Measurements from ENCODE around the gene TBX1. TPM values are rescaled to one million over a fixed set of nuclear protein-coding genes. Genes with fewer than 3 reads are reported as not detected.

The TBX1 gene
- total and polyA plus RNA-seq, 2 of the 13 experiments (the other 11 are each of a cell fraction or from before 2014, with no cell fraction given), result not detected

DNA sequence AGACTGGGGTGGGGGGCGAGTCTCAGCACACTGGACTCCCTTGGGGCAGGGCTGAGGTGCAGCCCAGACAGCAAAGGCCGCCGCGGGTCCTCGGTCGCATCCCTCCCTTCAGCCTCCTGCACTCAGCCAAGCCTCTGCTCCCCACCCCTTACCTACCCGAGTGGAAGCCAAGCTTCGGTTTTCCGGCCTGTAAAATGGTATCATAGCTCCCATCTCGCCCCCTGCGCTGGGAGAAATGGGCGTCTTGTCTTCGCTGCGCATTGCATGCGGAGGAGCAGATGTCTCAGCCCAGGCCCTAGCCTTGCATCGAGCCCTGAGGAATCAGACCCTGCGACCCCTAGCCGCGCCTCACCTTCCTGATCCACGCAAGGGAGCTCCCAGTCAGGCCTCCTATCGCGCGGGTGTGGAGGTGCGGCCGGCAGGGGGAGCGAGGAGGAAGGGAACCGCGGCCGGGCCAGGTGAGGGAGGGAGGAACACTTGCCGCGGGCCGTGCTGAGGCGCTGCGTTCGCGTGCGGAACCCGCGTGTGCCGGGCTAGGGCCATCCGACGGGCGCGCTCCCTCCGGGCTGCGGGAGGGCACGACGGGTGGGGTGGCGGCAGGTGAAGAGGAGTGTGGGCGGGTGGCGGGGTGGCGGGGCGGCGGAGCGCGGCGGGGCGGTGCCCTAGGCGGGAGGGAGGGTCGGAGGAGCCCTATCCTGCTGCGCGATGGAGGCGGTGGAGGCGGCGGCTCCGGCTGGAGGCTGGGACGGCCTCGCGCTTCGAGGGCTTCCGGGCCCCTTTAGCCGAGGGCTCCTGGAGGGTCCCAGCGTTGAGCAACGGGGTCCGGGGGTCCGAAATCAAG, 4.1 kb upstream of the TBX1 start (continued):
- TF ChIP-seq, protein P1, sequence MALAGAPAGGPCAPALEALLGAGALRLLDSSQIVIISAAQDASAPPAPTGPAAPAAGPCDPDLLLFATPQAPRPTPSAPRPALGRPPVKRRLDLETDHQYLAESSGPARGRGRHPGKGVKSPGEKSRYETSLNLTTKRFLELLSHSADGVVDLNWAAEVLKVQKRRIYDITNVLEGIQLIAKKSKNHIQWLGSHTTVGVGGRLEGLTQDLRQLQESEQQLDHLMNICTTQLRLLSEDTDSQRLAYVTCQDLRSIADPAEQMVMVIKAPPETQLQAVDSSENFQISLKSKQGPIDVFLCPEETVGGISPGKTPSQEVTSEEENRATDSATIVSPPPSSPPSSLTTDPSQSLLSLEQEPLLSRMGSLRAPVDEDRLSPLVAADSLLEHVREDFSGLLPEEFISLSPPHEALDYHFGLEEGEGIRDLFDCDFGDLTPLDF (CRISPR knock-in tag; IDR thresholded peaks at IDR 0.05), result no peak
- TF ChIP-seq ZNF749 (CRISPR knock-in tag; IDR thresholded peaks at IDR 0.05; ENCODE audit: borderline replicate concordance), result no peak
- peak; percentile 61; the same call in 1 of the 2 replicates for TF ChIP-seq ZNF629 (CRISPR knock-in tag; conservative IDR thresholded peaks at IDR 0.05)
- TF ChIP-seq TP53 (CRISPR knock-in tag; conservative IDR thresholded peaks at IDR 0.05), result no peak
- no peak for TF ChIP-seq ZNF296 (CRISPR knock-in tag; conservative IDR thresholded peaks at IDR 0.05)
- TF ChIP-seq EZH2 (conservative IDR thresholded peaks at IDR 0.05; ENCODE audit: low read depth, low read length), result no peak
- no peak for TF ChIP-seq RBFOX2 (IDR thresholded peaks at IDR 0.05; ENCODE audit: low read depth, low read length)
- no peak for TF ChIP-seq JUNB (CRISPR knock-in tag; IDR thresholded peaks at IDR 0.05; ENCODE audit: borderline replicate concordance)
- no peak for TF ChIP-seq KAT2B (IDR thresholded peaks at IDR 0.05; ENCODE audit: borderline replicate concordance, low read depth, low read length)
- TF ChIP-seq ZNF335 (CRISPR knock-in tag; IDR thresholded peaks at IDR 0.05), result no peak
- TF ChIP-seq, protein P2, sequence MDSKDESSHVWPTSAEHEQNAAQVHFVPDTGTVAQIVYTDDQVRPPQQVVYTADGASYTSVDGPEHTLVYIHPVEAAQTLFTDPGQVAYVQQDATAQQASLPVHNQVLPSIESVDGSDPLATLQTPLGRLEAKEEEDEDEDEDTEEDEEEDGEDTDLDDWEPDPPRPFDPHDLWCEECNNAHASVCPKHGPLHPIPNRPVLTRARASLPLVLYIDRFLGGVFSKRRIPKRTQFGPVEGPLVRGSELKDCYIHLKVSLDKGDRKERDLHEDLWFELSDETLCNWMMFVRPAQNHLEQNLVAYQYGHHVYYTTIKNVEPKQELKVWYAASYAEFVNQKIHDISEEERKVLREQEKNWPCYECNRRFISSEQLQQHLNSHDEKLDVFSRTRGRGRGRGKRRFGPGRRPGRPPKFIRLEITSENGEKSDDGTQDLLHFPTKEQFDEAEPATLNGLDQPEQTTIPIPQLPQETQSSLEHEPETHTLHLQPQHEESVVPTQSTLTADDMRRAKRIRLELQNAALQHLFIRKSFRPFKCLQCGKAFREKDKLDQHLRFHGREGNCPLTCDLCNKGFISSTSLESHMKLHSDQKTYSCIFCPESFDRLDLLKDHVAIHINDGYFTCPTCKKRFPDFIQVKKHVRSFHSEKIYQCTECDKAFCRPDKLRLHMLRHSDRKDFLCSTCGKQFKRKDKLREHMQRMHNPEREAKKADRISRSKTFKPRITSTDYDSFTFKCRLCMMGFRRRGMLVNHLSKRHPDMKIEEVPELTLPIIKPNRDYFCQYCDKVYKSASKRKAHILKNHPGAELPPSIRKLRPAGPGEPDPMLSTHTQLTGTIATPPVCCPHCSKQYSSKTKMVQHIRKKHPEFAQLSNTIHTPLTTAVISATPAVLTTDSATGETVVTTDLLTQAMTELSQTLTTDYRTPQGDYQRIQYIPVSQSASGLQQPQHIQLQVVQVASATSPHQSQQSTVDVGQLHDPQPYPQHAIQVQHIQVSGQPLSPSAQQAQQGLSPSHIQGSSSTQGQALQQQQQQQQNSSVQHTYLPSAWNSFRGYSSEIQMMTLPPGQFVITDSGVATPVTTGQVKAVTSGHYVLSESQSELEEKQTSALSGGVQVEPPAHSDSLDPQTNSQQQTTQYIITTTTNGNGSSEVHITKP (CRISPR knock-in tag; IDR thresholded peaks at IDR 0.05; ENCODE audit: low read depth), result no peak
- TF ChIP-seq ZNF225 (CRISPR knock-in tag; IDR thresholded peaks at IDR 0.05), result no peak
- no peak for TF ChIP-seq SOX13 (IDR thresholded peaks at IDR 0.05)
- no peak for TF ChIP-seq SOX13 (CRISPR knock-in tag; conservative IDR thresholded peaks at IDR 0.05 in 1 of 2, IDR thresholded peaks at IDR 0.05 in 1 of 2)
- no peak for TF ChIP-seq SNRNP70 (IDR thresholded peaks at IDR 0.05; ENCODE audit: low read depth, low read length)
- no peak for TF ChIP-seq FOXM1 (CRISPR knock-in tag; IDR thresholded peaks at IDR 0.05)
- TF ChIP-seq MEF2D (CRISPR knock-in tag; IDR thresholded peaks at IDR 0.05), result no peak
- no peak for TF ChIP-seq ZNF468 (CRISPR knock-in tag; IDR thresholded peaks at IDR 0.05)
- no peak for TF ChIP-seq ZNF883 (CRISPR knock-in tag; IDR thresholded peaks at IDR 0.05; ENCODE audit: not compliant biosample characterization)
- no peak for TF ChIP-seq ELF4 (CRISPR knock-in tag; IDR thresholded peaks at IDR 0.05; ENCODE audit: borderline replicate concordance)
- peak; percentile 75 for TF ChIP-seq ZNF777 (CRISPR knock-in tag; IDR thresholded peaks at IDR 0.05)
- TF ChIP-seq ZNF615 (CRISPR knock-in tag; IDR thresholded peaks at IDR 0.05; ENCODE audit: borderline replicate concordance), result no peak
- TF ChIP-seq, protein P3, sequence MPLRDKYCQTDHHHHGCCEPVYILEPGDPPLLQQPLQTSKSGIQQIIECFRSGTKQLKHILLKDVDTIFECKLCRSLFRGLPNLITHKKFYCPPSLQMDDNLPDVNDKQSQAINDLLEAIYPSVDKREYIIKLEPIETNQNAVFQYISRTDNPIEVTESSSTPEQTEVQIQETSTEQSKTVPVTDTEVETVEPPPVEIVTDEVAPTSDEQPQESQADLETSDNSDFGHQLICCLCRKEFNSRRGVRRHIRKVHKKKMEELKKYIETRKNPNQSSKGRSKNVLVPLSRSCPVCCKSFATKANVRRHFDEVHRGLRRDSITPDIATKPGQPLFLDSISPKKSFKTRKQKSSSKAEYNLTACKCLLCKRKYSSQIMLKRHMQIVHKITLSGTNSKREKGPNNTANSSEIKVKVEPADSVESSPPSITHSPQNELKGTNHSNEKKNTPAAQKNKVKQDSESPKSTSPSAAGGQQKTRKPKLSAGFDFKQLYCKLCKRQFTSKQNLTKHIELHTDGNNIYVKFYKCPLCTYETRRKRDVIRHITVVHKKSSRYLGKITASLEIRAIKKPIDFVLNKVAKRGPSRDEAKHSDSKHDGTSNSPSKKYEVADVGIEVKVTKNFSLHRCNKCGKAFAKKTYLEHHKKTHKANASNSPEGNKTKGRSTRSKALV (CRISPR knock-in tag; IDR thresholded peaks at IDR 0.05), result peak; percentile 80
- TF ChIP-seq MATR3 (CRISPR knock-in tag; IDR thresholded peaks at IDR 0.05), result no peak
